ENCODE measurements around the gene TMEM175.

GRCh38 chr4:999882-1000425 lies 67.7 kb downstream of the TMEM175 start:
- TF ChIP-seq POLR2A (IDR thresholded peaks at IDR 0.05) (no peak), POLR2AphosphoS5 (IDR thresholded peaks at IDR 0.05; ENCODE audit: insufficient read depth in 1 of 2, low read depth in 1 of 2) (no peak)

Data from vagina (tissue), 2 donors.